GM12878 (cell line): Measurements from ENCODE around the gene TP53RK. TPM values are rescaled to one million over a fixed set of nuclear protein-coding genes. Genes with fewer than 3 reads are reported as not detected.

Experiments
- ATAC-seq: fragments of 200-7000 bp; cut with Tn5 transposase; 3 replicates; pipeline ENCODE4 v1.9.1; 2020; ENCODE audit warnings: mild to moderate bottlenecking, moderate library complexity
- BruUV-seq: library from RNA; stranded (reverse); fragments of 400-500 nt; replicated peaks from 2 replicates; lab custom pipeline; 2021; lab: Mats Ljungman, UMichigan
- CTCF ChIA-PET: fragments of 300-600 bp; sonication (Branson Sonifier 250); formaldehyde crosslinking; extraction: SDS; loops from one replicate; lab custom pipeline; 2021; ENCODE audit warnings: inconsistent platforms; lab: Yijun Ruan, JAX
- POLR2A ChIA-PET: fragments of 350-600 bp; formaldehyde crosslinking; extraction: SDS; loops from one replicate; lab custom pipeline; 2021; ENCODE audit warnings: inconsistent platforms; lab: Charles Lee
- RAD21 ChIA-PET: fragments of 300-600 bp; sonication (Branson Sonifier 250); formaldehyde crosslinking; loops from one replicate; lab custom pipeline; 2023; ENCODE audit warnings: antibody characterized with exemption; ENCODE audit not compliant: unreplicated experiment; lab: Charles Lee
- SMC1A ChIA-PET: fragments of 300-600 bp; sonication (Branson Sonifier 250); formaldehyde crosslinking; loops from one replicate; lab custom pipeline; 2023; ENCODE audit not compliant: unreplicated experiment, uncharacterized antibody; lab: Charles Lee
- DNase-seq: peaks from one replicate; pipeline ENCODE4 v3.0.0-alpha.2; 2011; ENCODE audit warnings: low read depth, low spot score
- FAIRE-seq: peaks from 3 replicates; lab custom pipeline; 2011; peaks lifted over from hg19 to GRCh38; lab: Jason Lieb, UNC
- H2AFZ ChIP-seq: 2 replicates; pipeline ENCODE4 v1.6.0; 2011; ENCODE audit warnings: low read depth, low read length, control low read depth; ENCODE audit not compliant: control insufficient read depth
- H3K27ac ChIP-seq: 2 replicates; pipeline ENCODE4 v1.5.1; 2011; ENCODE audit warnings: control low read depth; ENCODE audit not compliant: control insufficient read depth, insufficient read depth
- H3K27me3 ChIP-seq, 2 experiments: replicated peaks in 1 of 2; 2 replicates each; pipeline versions ENCODE4 v1.6.0 to v1.6.1; 2011; ENCODE audit warnings: low read length in 1 of 2; ENCODE audit not compliant: control insufficient read depth in 2 of 2, insufficient read depth in 2 of 2
- H3K36me3 ChIP-seq, 2 experiments: 2 replicates each; pipeline ENCODE4 v1.5.1; 2011; ENCODE audit warnings: low read length in 1 of 2; ENCODE audit not compliant: control insufficient read depth in 2 of 2, insufficient read depth in 2 of 2
- H3K4me1 ChIP-seq: 2 replicates; pipeline ENCODE4 v1.6.1; 2011; ENCODE audit warnings: mild to moderate bottlenecking, low read length, moderate library complexity, mixed read lengths; ENCODE audit not compliant: control insufficient read depth, insufficient read depth
- H3K4me2 ChIP-seq: 2 replicates; pipeline ENCODE4 v1.6.0; 2011; ENCODE audit warnings: control low read depth; ENCODE audit not compliant: control insufficient read depth, insufficient read depth
- H3K4me3 ChIP-seq: fragments of 200-600 bp; sonication (generic); 2 replicates; pipeline ENCODE4 v1.5.1; 2016
- H3K79me2 ChIP-seq: 2 replicates; pipeline ENCODE4 v1.6.0; 2011; ENCODE audit warnings: low read length; ENCODE audit not compliant: control insufficient read depth, insufficient read depth
- H3K9ac ChIP-seq: 2 replicates; pipeline ENCODE4 v1.8.0; 2011; ENCODE audit warnings: low read length, control low read depth, mixed read lengths; ENCODE audit not compliant: control insufficient read depth, insufficient read depth
- H3K9me3 ChIP-seq: replicated peaks from 3 replicates; pipeline ENCODE4 v1.5.1; 2011; ENCODE audit warnings: mild to moderate bottlenecking, low read length; ENCODE audit not compliant: control insufficient read depth, insufficient read depth
- H4K20me1 ChIP-seq: 2 replicates; pipeline ENCODE4 v1.6.0; 2011; ENCODE audit not compliant: control insufficient read depth, insufficient read depth
- BHLHE40 ChIP-seq, 2 experiments: fragments of 450-650 bp in 1 of 2; IDR thresholded peaks; 2 replicates each; pipeline ENCODE4 v1.6.1; 2011 to 2017; ENCODE audit warnings: low read depth in 2 of 2, borderline replicate concordance in 1 of 2, improper control_type of control experiment in 1 of 2, low read length in 1 of 2, mild to moderate bottlenecking in 1 of 2
- FOXK2 ChIP-seq: fragments of 450-650 bp; IDR thresholded peaks from 2 replicates; pipeline ENCODE4 v1.6.1; 2017; ENCODE audit warnings: mild to moderate bottlenecking, moderate library complexity
- HDAC6 ChIP-seq: fragments of 200-600 bp; sonication (generic); IDR thresholded peaks from one replicate; pipeline ENCODE4 v1.8.0; 2017; ENCODE audit warnings: antibody characterized with exemption; ENCODE audit not compliant: unreplicated experiment
- IKZF1 ChIP-seq: fragments of 450-650 bp; conservative IDR thresholded peaks from 2 replicates; pipeline ENCODE4 v1.6.1; 2017; ENCODE audit warnings: antibody characterized with exemption, mild to moderate bottlenecking
- NFIC ChIP-seq: IDR thresholded peaks from 2 replicates; pipeline ENCODE4 v1.6.1; 2012; ENCODE audit warnings: low read depth, mild to moderate bottlenecking, inconsistent platforms, low read length, moderate library complexity
- NFYA ChIP-seq: IDR thresholded peaks from 2 replicates; pipeline ENCODE4 v1.6.1; 2011; ENCODE audit warnings: low read depth, mild to moderate bottlenecking, low read length, improper control_type of control experiment, borderline replicate concordance
- NFYB ChIP-seq: IDR thresholded peaks from 2 replicates; pipeline ENCODE4 v1.6.1; 2011; ENCODE audit warnings: low read depth, mild to moderate bottlenecking, low read length, improper control_type of control experiment, moderate library complexity; ENCODE audit not compliant: insufficient read depth
- RCOR1 ChIP-seq: conservative IDR thresholded peaks from 2 replicates; pipeline ENCODE4 v1.6.1; 2012; ENCODE audit warnings: low read depth, low read length, improper control_type of control experiment
- SREBF1 ChIP-seq: IDR thresholded peaks from 2 replicates; pipeline ENCODE4 v1.6.1; 2012; ENCODE audit warnings: mild to moderate bottlenecking, low read length
- ZBED1 ChIP-seq: IDR thresholded peaks from 2 replicates; pipeline ENCODE4 v1.6.1; 2016; ENCODE audit warnings: borderline replicate concordance
- WGBS: methylation state at CpG from one replicate; pipeline ENCODE4 v1.1.6; 2016; ENCODE audit warnings: low lambda C conversion rate; ENCODE audit not compliant: insufficient replicate concordance, insufficient coverage; ENCODE audit errors: missing lambda C conversion rate; 5-methylcytosine and 5-hydroxymethylcytosine counted together
- in situ Hi-C: fragments of 300-500 bp; cut with MboI; formaldehyde crosslinking; loops from 9 replicates; pipeline ENCODE4 v1.14.3; 2018; ENCODE audit warnings: mixed read lengths
- intact Hi-C: fragments of 100-400 bp; cut with micrococcal nuclease; formaldehyde crosslinking; loops from one replicate; pipeline ENCODE4 v1.14.2; 2022; ENCODE audit not compliant: unreplicated experiment
- polyA plus RNA-seq, 11 experiments: library from polyadenylated mRNA; depleted of rRNA in 4 of 11; unstranded in 6 of 11; stranded (reverse) in 5 of 11; fragments of >200 nt; fragmentation: Nextera tagmentation in 4 of 11; fragmentation: Illumina TruSeq in 1 of 11; extraction: Ambion mirVana in 4 of 11; extraction: Trizol in 1 of 11; gene quantifications; 1 replicate in 1 of 11; 2 replicates in 10 of 11; pipeline versions ENCODE4 v1.2.1 to v1.2.3, GENCODE V29; 2011 to 2016; ENCODE audit warnings: inconsistent platforms in 2 of 11, missing spikeins in 2 of 11, low read depth in 1 of 11
- total RNA-seq, 4 experiments: library from RNA; depleted of rRNA in 3 of 4; stranded (reverse); fragments of >200 nt in 3 of 4; fragmentation: Illumina TruSeq in 1 of 4; extraction: Trizol in 1 of 4; gene quantifications; 2 replicates each; pipeline versions ENCODE4 v1.2.1 to v1.2.3, GENCODE V29; 2013 to 2021
- TF ChIP-seq, protein P1 (sequence below): IDR thresholded peaks from 2 replicates; pipeline ENCODE4 v1.6.1; 2011; ENCODE audit warnings: borderline replicate concordance, low read depth, mild to moderate bottlenecking, moderate library complexity, mixed read lengths, low read length; ENCODE audit not compliant: insufficient read depth; ENCODE audit errors: extremely low read length
- TF ChIP-seq, protein P2 (sequence below): fragments of 450-650 bp; formaldehyde crosslinking; IDR thresholded peaks from 2 replicates; pipeline ENCODE4 v1.4.0; 2022; ENCODE audit warnings: mild to moderate bottlenecking, moderate library complexity
- TF ChIP-seq, protein P3 (sequence below): IDR thresholded peaks from 2 replicates; pipeline ENCODE4 v1.6.1; 2011; ENCODE audit warnings: low read depth, mild to moderate bottlenecking, low read length, moderate library complexity, borderline replicate concordance; ENCODE audit errors: extremely low read depth
- TF ChIP-seq, protein P4 (sequence below): fragments of 450-650 bp; IDR thresholded peaks from 2 replicates; pipeline ENCODE4 v1.6.1; 2016; ENCODE audit warnings: mild to moderate bottlenecking
- TF ChIP-seq, protein P5 (sequence below): fragments of 450-650 bp; IDR thresholded peaks from 2 replicates; pipeline ENCODE4 v1.6.1; 2017; ENCODE audit warnings: mild to moderate bottlenecking, low read depth, inconsistent platforms; ENCODE audit not compliant: poor library complexity, severe bottlenecking

The TP53RK gene
- total and polyA plus RNA-seq, 10 of the 15 experiments (the other 5 are each of a cell fraction or from before 2014, with no cell fraction given), result 3.8 to 23.1 (median 16.1) TPM

DNA sequence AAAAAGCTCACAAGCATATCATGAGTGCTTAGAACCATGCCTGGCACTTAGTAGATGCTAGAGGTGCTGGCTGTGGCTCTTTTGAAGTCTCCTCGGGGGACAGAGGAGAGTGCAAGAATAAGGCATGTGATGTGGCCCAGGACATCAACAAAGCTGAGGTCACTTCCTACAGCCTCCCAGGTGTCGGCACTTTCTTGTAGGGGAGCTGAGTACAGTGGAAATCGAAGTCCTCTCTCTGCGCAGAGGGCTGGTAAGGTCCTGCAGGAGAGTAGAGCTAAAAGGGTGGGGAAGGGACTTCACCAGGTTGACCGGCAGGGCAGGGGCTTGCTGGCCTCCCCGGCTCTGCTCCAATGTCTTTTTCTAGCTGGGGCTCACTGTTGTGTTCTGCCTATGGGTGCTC, 49.2 kb downstream of the TP53RK start (continued):
- TF ChIP-seq, protein P1, sequence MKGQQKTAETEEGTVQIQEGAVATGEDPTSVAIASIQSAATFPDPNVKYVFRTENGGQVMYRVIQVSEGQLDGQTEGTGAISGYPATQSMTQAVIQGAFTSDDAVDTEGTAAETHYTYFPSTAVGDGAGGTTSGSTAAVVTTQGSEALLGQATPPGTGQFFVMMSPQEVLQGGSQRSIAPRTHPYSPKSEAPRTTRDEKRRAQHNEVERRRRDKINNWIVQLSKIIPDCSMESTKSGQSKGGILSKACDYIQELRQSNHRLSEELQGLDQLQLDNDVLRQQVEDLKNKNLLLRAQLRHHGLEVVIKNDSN, result no peak
- TF ChIP-seq, all 136 proteins: peak for 0

DNA sequence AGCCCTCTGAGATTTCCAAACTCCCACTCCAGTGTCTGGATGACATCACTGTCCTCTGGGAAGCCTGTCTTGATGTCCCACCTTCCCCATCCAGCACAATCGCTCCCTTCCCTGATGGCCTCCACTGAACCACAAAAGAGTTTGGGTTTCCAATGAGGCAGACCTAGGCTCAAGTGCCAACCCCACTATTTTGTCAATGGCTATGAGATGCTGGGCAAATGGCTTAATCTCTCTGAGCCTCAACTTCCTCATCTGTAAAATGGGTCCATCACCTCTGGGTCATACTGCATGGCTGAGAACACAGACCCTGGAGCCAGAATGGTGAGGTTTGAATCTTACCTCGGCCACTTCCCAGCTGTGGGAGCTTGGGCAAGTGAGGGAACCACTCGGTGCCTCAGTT, 49.7 kb downstream of the TP53RK start:
- Histone ChIP-seq H3K27me3 (no peaks in the 10 kb centered on the region; a peak in 1 of 4 replicates), H3K4me2 (no peak overlapping the region), H3K9ac (no peak overlapping the region), H4K20me1 (no peaks in the 10 kb centered on the region), H3K4me3 (no peak overlapping the region), H3K79me2 (no peaks in the 10 kb centered on the region), H3K4me1 (no peaks in the 10 kb centered on the region), H2AFZ (no peak overlapping the region), H3K36me3 (no peaks in the 10 kb centered on the region), H3K27ac (no peak overlapping the region), H3K9me3 (no peaks in the 10 kb centered on the region)
- in situ Hi-C loops (no loop called here), intact Hi-C loops (no loop called here)
- POLR2A ChIA-PET, result no interaction called here
- DNase-seq (no peak), FAIRE-seq (no peak), ATAC-seq (no peak)
- SMC1A ChIA-PET, result no interaction called here
- RAD21 ChIA-PET, result no interaction called here
- CTCF ChIA-PET, result no interaction called here
- WGBS, result 55% methylated on average over 3 of the region's 3 CpGs
- no TSS peak for BruUV-seq
- TF ChIP-seq SREBF1, result no peak
- TF ChIP-seq, protein P2, sequence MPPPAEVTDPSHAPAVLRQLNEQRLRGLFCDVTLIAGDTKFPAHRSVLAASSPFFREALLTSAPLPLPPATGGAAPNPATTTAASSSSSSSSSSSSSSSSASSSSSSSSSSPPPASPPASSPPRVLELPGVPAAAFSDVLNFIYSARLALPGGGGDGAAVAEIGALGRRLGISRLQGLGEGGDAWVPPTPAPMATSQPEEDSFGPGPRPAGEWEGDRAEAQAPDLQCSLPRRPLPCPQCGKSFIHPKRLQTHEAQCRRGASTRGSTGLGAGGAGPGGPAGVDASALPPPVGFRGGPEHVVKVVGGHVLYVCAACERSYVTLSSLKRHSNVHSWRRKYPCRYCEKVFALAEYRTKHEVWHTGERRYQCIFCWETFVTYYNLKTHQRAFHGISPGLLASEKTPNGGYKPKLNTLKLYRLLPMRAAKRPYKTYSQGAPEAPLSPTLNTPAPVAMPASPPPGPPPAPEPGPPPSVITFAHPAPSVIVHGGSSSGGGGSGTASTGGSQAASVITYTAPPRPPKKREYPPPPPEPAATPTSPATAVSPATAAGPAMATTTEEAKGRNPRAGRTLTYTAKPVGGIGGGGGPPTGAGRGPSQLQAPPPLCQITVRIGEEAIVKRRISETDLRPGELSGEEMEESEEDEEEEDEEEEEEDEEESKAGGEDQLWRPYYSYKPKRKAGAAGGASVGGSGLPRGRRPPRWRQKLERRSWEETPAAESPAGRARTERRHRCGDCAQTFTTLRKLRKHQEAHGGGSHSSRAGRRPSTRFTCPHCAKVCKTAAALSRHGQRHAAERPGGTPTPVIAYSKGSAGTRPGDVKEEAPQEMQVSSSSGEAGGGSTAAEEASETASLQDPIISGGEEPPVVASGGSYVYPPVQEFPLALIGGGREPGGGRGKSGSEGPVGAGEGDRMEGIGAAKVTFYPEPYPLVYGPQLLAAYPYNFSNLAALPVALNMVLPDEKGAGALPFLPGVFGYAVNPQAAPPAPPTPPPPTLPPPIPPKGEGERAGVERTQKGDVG (CRISPR knock-in tag), result no peak
- no peak for TF ChIP-seq RCOR1
- TF ChIP-seq, protein P3, sequence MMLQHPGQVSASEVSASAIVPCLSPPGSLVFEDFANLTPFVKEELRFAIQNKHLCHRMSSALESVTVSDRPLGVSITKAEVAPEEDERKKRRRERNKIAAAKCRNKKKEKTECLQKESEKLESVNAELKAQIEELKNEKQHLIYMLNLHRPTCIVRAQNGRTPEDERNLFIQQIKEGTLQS, result no peak
- TF ChIP-seq BHLHE40 (IDR thresholded peaks at IDR 0.05; ENCODE audit: borderline replicate concordance in 1 of 2, low read depth in 2 of 2, low read length in 1 of 2), result no peak
- no peak for TF ChIP-seq ZBED1
- no peak for TF ChIP-seq NFYA
- no peak for TF ChIP-seq HDAC6
- TF ChIP-seq NFIC, result no peak
- TF ChIP-seq IKZF1, result no peak
- TF ChIP-seq FOXK2, result no peak
- TF ChIP-seq, protein P4, sequence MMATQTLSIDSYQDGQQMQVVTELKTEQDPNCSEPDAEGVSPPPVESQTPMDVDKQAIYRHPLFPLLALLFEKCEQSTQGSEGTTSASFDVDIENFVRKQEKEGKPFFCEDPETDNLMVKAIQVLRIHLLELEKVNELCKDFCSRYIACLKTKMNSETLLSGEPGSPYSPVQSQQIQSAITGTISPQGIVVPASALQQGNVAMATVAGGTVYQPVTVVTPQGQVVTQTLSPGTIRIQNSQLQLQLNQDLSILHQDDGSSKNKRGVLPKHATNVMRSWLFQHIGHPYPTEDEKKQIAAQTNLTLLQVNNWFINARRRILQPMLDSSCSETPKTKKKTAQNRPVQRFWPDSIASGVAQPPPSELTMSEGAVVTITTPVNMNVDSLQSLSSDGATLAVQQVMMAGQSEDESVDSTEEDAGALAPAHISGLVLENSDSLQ, result no peak
- TF ChIP-seq, protein P5, sequence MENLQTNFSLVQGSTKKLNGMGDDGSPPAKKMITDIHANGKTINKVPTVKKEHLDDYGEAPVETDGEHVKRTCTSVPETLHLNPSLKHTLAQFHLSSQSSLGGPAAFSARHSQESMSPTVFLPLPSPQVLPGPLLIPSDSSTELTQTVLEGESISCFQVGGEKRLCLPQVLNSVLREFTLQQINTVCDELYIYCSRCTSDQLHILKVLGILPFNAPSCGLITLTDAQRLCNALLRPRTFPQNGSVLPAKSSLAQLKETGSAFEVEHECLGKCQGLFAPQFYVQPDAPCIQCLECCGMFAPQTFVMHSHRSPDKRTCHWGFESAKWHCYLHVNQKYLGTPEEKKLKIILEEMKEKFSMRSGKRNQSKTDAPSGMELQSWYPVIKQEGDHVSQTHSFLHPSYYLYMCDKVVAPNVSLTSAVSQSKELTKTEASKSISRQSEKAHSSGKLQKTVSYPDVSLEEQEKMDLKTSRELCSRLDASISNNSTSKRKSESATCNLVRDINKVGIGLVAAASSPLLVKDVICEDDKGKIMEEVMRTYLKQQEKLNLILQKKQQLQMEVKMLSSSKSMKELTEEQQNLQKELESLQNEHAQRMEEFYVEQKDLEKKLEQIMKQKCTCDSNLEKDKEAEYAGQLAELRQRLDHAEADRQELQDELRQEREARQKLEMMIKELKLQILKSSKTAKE, result no peak
- no peak for TF ChIP-seq NFYB
